ENCODE results near the gene KCNIP1.

GRCh38 chr5:170631466-170632195, 127.8 kb downstream of the KCNIP1 start:
- TF ChIP-seq SP1 (IDR thresholded peaks at IDR 0.05; ENCODE audit: low read depth, low read length), result no peak
- TF ChIP-seq POLR2A (IDR thresholded peaks at IDR 0.05; ENCODE audit: control extremely low read depth in 1 of 2, low read depth in 2 of 2, low read length in 2 of 2), result no peak
- no peak for TF ChIP-seq KDM5A (IDR thresholded peaks at IDR 0.05; ENCODE audit: low read length)
- no peak for TF ChIP-seq CEBPB (IDR thresholded peaks at IDR 0.05; ENCODE audit: low read depth, low read length)
- TF ChIP-seq, protein P1, sequence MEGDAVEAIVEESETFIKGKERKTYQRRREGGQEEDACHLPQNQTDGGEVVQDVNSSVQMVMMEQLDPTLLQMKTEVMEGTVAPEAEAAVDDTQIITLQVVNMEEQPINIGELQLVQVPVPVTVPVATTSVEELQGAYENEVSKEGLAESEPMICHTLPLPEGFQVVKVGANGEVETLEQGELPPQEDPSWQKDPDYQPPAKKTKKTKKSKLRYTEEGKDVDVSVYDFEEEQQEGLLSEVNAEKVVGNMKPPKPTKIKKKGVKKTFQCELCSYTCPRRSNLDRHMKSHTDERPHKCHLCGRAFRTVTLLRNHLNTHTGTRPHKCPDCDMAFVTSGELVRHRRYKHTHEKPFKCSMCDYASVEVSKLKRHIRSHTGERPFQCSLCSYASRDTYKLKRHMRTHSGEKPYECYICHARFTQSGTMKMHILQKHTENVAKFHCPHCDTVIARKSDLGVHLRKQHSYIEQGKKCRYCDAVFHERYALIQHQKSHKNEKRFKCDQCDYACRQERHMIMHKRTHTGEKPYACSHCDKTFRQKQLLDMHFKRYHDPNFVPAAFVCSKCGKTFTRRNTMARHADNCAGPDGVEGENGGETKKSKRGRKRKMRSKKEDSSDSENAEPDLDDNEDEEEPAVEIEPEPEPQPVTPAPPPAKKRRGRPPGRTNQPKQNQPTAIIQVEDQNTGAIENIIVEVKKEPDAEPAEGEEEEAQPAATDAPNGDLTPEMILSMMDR (IDR thresholded peaks at IDR 0.05; ENCODE audit: control extremely low read depth in 1 of 3, insufficient read depth in 1 of 3, low read depth in 1 of 3, low read length in 3 of 3), result peak in 2 of 3 experiments; percentile 48 to 64; a peak in 2 of 4 replicates
- TF ChIP-seq SRF (IDR thresholded peaks at IDR 0.05; ENCODE audit: low read depth, low read length), result no peak

Data from H1 (cell line).